ENCODE data around the gene SRF.

Gene SRF

GRCh38 chr6:43219119-43219518, 48.0 kb downstream of the SRF start:
- no peak for DNase-seq

GRCh38 chr6:43219814-43220213, 48.7 kb downstream of the SRF start:
- DNase-seq: no peak

GRCh38 chr6:43220439-43220951, 49.4 kb downstream of the SRF start:
- DNase-seq: no peak

GRCh38 chr6:43221046-43221972, 50.2 kb downstream of the SRF start:
- peak in 1 of 2 experiments; percentile 25 for DNase-seq

- no peak for DNase-seq
Measured at GRCh38 chr6:43222418-43223059, 51.5 kb downstream of the SRF start.

- no peak for DNase-seq
Measured at GRCh38 chr6:43223175-43223574, 52.1 kb downstream of the SRF start.

GRCh38 chr6:43226192-43226851, 55.3 kb downstream of the SRF start:
- DNase-seq: no peak

- DNase-seq: peak; percentile 23 to 62
Measured at GRCh38 chr6:43228951-43229802, 58.1 kb downstream of the SRF start, which contains the start of gene DNPH1. DNPH1 (minus strand) TSS chr6:43229481; CDS start chr6:43229456, 25 bp downstream.

- DNase-seq: no peak
Measured at GRCh38 chr6:43229803-43230620, 58.9 kb downstream of the SRF start.

GRCh38 chr6:43231053-43231452, 60.0 kb downstream of the SRF start:
- no peak for DNase-seq
